B cell (primary cell): ENCODE results near the gene CCDC43.
A peak's percentile ranks its signal among the peaks of the same experiment; 100 is the strongest.

ENCODE experiments used
- CTCF ChIP-seq: fragments of 200-600 bp; IDR thresholded peaks from one replicate; pipeline ENCODE4 v1.8.0; 2022; ENCODE audit warnings: antibody characterized with exemption, mild to moderate bottlenecking
- EZH2 ChIP-seq: IDR thresholded peaks from 2 replicates; pipeline ENCODE4 v1.6.1; 2012; ENCODE audit warnings: borderline replicate concordance, low read depth, mild to moderate bottlenecking, moderate library complexity, low read length; ENCODE audit not compliant: insufficient read depth, poor library complexity, severe bottlenecking

GRCh38 chr17:44636562-44636961 lies 53.0 kb downstream of the CCDC43 start:
- TF ChIP-seq CTCF = peak; percentile 66
- TF ChIP-seq EZH2 = no peak
